Left cardiac atrium (tissue), 4 donors: ENCODE results near the gene SYTL4. TPM values are rescaled to one million over a fixed set of nuclear protein-coding genes. Genes with fewer than 3 reads are reported as not detected.

ENCODE experiments used
- ATAC-seq, 2 donors: fragments of 200-7000 bp; cut with Tn5 transposase; one replicate each; pipeline ENCODE4 v1.9.1; 2020; ENCODE audit warnings: mild to moderate bottlenecking in 2 of 2, moderate library complexity in 2 of 2
- DNase-seq: peaks from one replicate; pipeline ENCODE4 v3.0.0-alpha.2; 2020
- intact Hi-C, 2 donors: fragments of 100-400 bp; cut with DNase I; formaldehyde crosslinking; loops; one replicate each; pipeline versions ENCODE4 v1.14.1 to v1.15.1; 2022 to 2023
- total RNA-seq, 2 donors: library from RNA; stranded (reverse); fragmentation: NEBNext Ultra II Directional; extraction: Animal tissue kit (Norgen Biotek cat#: 25700); gene quantifications; one replicate each; pipeline ENCODE4 v1.2.1, GENCODE V29; 2021
- donor health status: DM: no; HTN: yes; CAD: no.
- donor health status: DM: no; HTN: yes; CAD: no; lungs with severe emphysema.
- donor health status: DM: yes; HTN: yes; CAD: no.
- donor health status: Dilated cardiomyopathy.

Gene SYTL4
- total RNA-seq, 2 donors from 2014 or later = 3.6 to 5.8 TPM

GRCh38 chrX:100658941-100659381 lies 73.0 kb downstream of the SYTL4 start:
- intact Hi-C loops = no loop called here
- DNase-seq (no peak), ATAC-seq (no peak)

- DNase-seq (no peak), ATAC-seq (no peak)
- intact Hi-C loops = no loop called here
These were observed 77.7 kb downstream of the SYTL4 start for GRCh38 chrX:100654261-100654660.

- intact Hi-C loops = no loop called here
- ATAC-seq = no peak
- no peak for DNase-seq
These were observed 79.7 kb downstream of the SYTL4 start for GRCh38 chrX:100652266-100652665.

- no peak for ATAC-seq
- intact Hi-C loops = no loop called here
- DNase-seq = no peak
These were observed 81.1 kb downstream of the SYTL4 start for GRCh38 chrX:100650841-100651240.

GRCh38 chrX:100649550-100650356 lies 82.2 kb downstream of the SYTL4 start:
- ATAC-seq (peak; percentile 82 to 90), DNase-seq (peak; percentile 65)
- intact Hi-C loops = no loop called here

- peak; percentile 23 for DNase-seq
These were observed 83.2 kb downstream of the SYTL4 start for GRCh38 chrX:100648458-100649417.

GRCh38 chrX:100647739-100648138 lies 84.2 kb downstream of the SYTL4 start:
- intact Hi-C loops = no loop called here

More at GRCh38 chrX:100648458-100649417, 83.2 kb downstream of the SYTL4 start:
- intact Hi-C loops = no loop called here
- ATAC-seq = peak; percentile 8 to 56

GRCh38 chrX:100647095-100647494 lies 84.8 kb downstream of the SYTL4 start:
- peak in 1 of 2 donors; percentile 8 for ATAC-seq
- intact Hi-C loops = no loop called here
- no peak for DNase-seq

More at GRCh38 chrX:100647739-100648138, 84.2 kb downstream of the SYTL4 start:
- no peak for ATAC-seq
- DNase-seq = no peak

GRCh38 chrX:100645106-100645505 lies 86.8 kb downstream of the SYTL4 start:
- DNase-seq (no peak), ATAC-seq (no peak)
- intact Hi-C loops = no loop called here

- ATAC-seq (peak; percentile 87 to 96), DNase-seq (peak; percentile 47)
- intact Hi-C loops = no loop called here
These were observed 87.7 kb downstream of the SYTL4 start, which contains the start of gene SRPX2 for GRCh38 chrX:100643956-100644860. Gene SRPX2, plus strand, starts transcription at chrX:100644199. Its CDS starts 2,124 bp downstream, at chrX:100646323.

- DNase-seq = no peak
- ATAC-seq = no peak
- intact Hi-C loops = no loop called here
These were observed 88.7 kb downstream of the SYTL4 start for GRCh38 chrX:100643212-100643611.

GRCh38 chrX:100642290-100642689 lies 89.6 kb downstream of the SYTL4 start:
- ATAC-seq = no peak
- intact Hi-C loops = no loop called here

GRCh38 chrX:100636321-100636991 lies 95.5 kb downstream of the SYTL4 start, which contains the start of gene TSPAN6:
Gene TSPAN6, minus strand, starts transcription at chrX:100636806. Its CDS starts 112 bp downstream, at chrX:100636694.
- intact Hi-C loops = no loop called here

More at GRCh38 chrX:100642290-100642689, 89.6 kb downstream of the SYTL4 start:
- DNase-seq = no peak

GRCh38 chrX:100635989-100636320 lies 96.0 kb downstream of the SYTL4 start:
- ATAC-seq (peak in 1 of 2 donors; percentile 54), DNase-seq (no peak)
- intact Hi-C loops = no loop called here

More at GRCh38 chrX:100636321-100636991, 95.5 kb downstream of the SYTL4 start, which contains the start of gene TSPAN6:
- peak; percentile 83 for DNase-seq
- peak; percentile 97 to 100 for ATAC-seq

- intact Hi-C loops = no loop called here
- no peak for DNase-seq
These were observed 96.9 kb downstream of the SYTL4 start for GRCh38 chrX:100635040-100635439.

GRCh38 chrX:100625985-100626491 lies 105.9 kb downstream of the SYTL4 start:
- no peak for ATAC-seq
- intact Hi-C loops = no loop called here
- DNase-seq = no peak

More at GRCh38 chrX:100635040-100635439, 96.9 kb downstream of the SYTL4 start:
- no peak for ATAC-seq
